Esophagus muscularis mucosa (tissue), 4 donors: Measurements from ENCODE around the gene HYI.

ENCODE experiments used
- CTCF ChIP-seq, 3 experiments: fragments of 200-600 bp in 2 of 3; fragments of 450-650 bp in 1 of 3; sonication (generic) in 2 of 3; IDR thresholded peaks; one replicate each; pipeline ENCODE4 v1.5.1; 2017 to 2019; ENCODE audit warnings: antibody characterized with exemption in 3 of 3, mild to moderate bottlenecking in 2 of 3, moderate library complexity in 1 of 3
- EP300 ChIP-seq: sonication (generic); formaldehyde crosslinking; IDR thresholded peaks from one replicate; pipeline ENCODE4 v1.6.1; 2017; ENCODE audit warnings: antibody characterized with exemption
- POLR2A ChIP-seq: fragments of 450-650 bp; IDR thresholded peaks from one replicate; pipeline ENCODE4 v1.6.1; 2017; ENCODE audit warnings: antibody characterized with exemption, moderate library complexity, mild to moderate bottlenecking, low read depth

GRCh38 chr1:43499898-43500297, 46.2 kb upstream of the HYI start:
- no peak for TF ChIP-seq CTCF (IDR thresholded peaks at IDR 0.05)
- TF ChIP-seq POLR2A = no peak
- TF ChIP-seq EP300 = no peak
